ENCODE data around the gene ATP8A2.

GRCh38 chr13:26051657-26052311 is 680.0 kb downstream of the ATP8A2 start, which contains the start of gene SHISA2:
- no peak for TF ChIP-seq EZH2 (IDR thresholded peaks at IDR 0.05)
- peak; percentile 52; the same call in 1 of the 2 replicates for TF ChIP-seq POLR2AphosphoS5 (IDR thresholded peaks at IDR 0.05; ENCODE audit: borderline replicate concordance, low read depth, low read length)
- TF ChIP-seq FOXP2 (optimal IDR thresholded peaks at IDR 0.05; ENCODE audit: control extremely low read depth, extremely low read length, insufficient read depth) = no peak
